Thyroid gland (tissue), 4 donors: Measurements from ENCODE around the gene BBC3. TPM values are rescaled to one million over a fixed set of nuclear protein-coding genes. Genes with fewer than 3 reads are reported as not detected.
A peak's percentile ranks its signal among the peaks of the same experiment; 100 is the strongest.

Source experiments
- DNase-seq, 2 donors: peaks; one replicate each; pipeline ENCODE4 v3.0.0-alpha.2; 2019
- H3K27ac ChIP-seq, 3 donors: fragments of 200-600 bp; sonication (generic); 1 replicate in 2 of 3; 2 replicates in 1 of 3; pipeline ENCODE4 v1.5.1; 2016 to 2019; ENCODE audit warnings: mild to moderate bottlenecking in 1 of 3, moderate library complexity in 1 of 3
- H3K27me3 ChIP-seq: fragments of 200-600 bp; sonication (generic); one replicate; pipeline ENCODE4 v1.5.1; 2019
- H3K36me3 ChIP-seq, 2 donors: fragments of 200-600 bp; sonication (generic); one replicate each; pipeline ENCODE4 v1.5.1; 2016 to 2019
- H3K4me1 ChIP-seq, 2 donors: fragments of 200-600 bp; sonication (generic); one replicate each; pipeline ENCODE4 v1.5.1; 2017 to 2019
- H3K4me3 ChIP-seq, 3 donors: fragments of 200-600 bp; sonication (generic); replicated peaks in 1 of 3; 1 replicate in 2 of 3; 2 replicates in 1 of 3; pipeline ENCODE4 v1.5.1; 2016; ENCODE audit warnings: mild to moderate bottlenecking in 1 of 3
- H3K9me3 ChIP-seq: fragments of 200-600 bp; sonication (generic); one replicate; pipeline ENCODE4 v1.5.1; 2017
- CTCF ChIP-seq, 6 experiments: fragments of 200-600 bp in 3 of 6; fragments of 450-650 bp in 3 of 6; sonication (generic) in 3 of 6; IDR thresholded peaks; one replicate each; pipeline ENCODE4 v1.5.1; 2016 to 2019; ENCODE audit warnings: antibody characterized with exemption in 6 of 6, mild to moderate bottlenecking in 2 of 6, inconsistent platforms in 1 of 6, moderate library complexity in 1 of 6
- POLR2A ChIP-seq, 2 donors: fragments of 450-650 bp; IDR thresholded peaks; one replicate each; pipeline ENCODE4 v1.6.1; 2017; ENCODE audit warnings: antibody characterized with exemption in 2 of 2, mild to moderate bottlenecking in 2 of 2, moderate library complexity in 1 of 2
- WGBS, 2 donors: methylation state at CpG; one replicate each; pipeline ENCODE4 v1.1.5; 2017; 5-methylcytosine and 5-hydroxymethylcytosine counted together
- intact Hi-C: fragments of 100-400 bp; cut with DNase I; formaldehyde crosslinking; loops from one replicate; pipeline ENCODE4 v1.15.1; 2023
- microRNA counts, 2 donors: library from miRNA; unstranded; fragments of <30 nt; microRNA quantifications; one replicate each; lab custom pipeline; 2016 to 2017
- microRNA-seq: library from miRNA; unstranded; fragments of <30 nt; microRNA quantifications from one replicate; pipeline ENCODE4, GENCODE V29; 2016
- small RNA-seq: library from RNA; depleted of rRNA; stranded (forward); fragments of <200 nt; gene quantifications from one replicate; pipeline ENCODE3, GENCODE V24; 2016
- total RNA-seq, 4 donors: library from RNA; depleted of rRNA; stranded (reverse); fragments of >200 nt; gene quantifications; one replicate each; pipeline ENCODE4 v1.2.3, GENCODE V29; 2016

Gene BBC3
- total RNA-seq, 4 donors from 2014 or later, result 2.4 to 7.7 (median 4.9) TPM

GRCh38 chr19:47179653-47180310 lies 51.2 kb downstream of the BBC3 start:
- intact Hi-C loops, result no loop called here

GRCh38 chr19:47176627-47177090 lies 54.3 kb downstream of the BBC3 start:
- TF ChIP-seq POLR2A (IDR thresholded peaks at IDR 0.05), result no peak
- peaks cover 32 to 45% of the 10 kb centered on the region in 2 donors for H3K4me1 ChIP-seq
- peak overlapping the region; percentile 50 to 76 (median 52) for H3K27ac ChIP-seq
- no peaks in the 10 kb centered on the region for H3K9me3 ChIP-seq
- WGBS, 2 donors, result 44 to 56% methylated on average over 5 of the region's 5 CpGs
- DNase-seq, result no peak
- no peaks in the 10 kb centered on the region for H3K27me3 ChIP-seq
- no peak overlapping the region for H3K4me3 ChIP-seq
- intact Hi-C loops, result no loop called here
- H3K36me3 ChIP-seq, result no peaks in the 10 kb centered on the region

More at GRCh38 chr19:47179653-47180310, 51.2 kb downstream of the BBC3 start:
- Histone ChIP-seq H3K9me3 (no peaks in the 10 kb centered on the region), H3K4me1 (peaks cover 19 to 33% of the 10 kb centered on the region in 2 donors), H3K27me3 (no peaks in the 10 kb centered on the region), H3K4me3 (no peak overlapping the region), H3K27ac (no peak overlapping the region), H3K36me3 (no peaks in the 10 kb centered on the region)
- TF ChIP-seq CTCF (IDR thresholded peaks at IDR 0.05), result no peak
- TF ChIP-seq POLR2A (IDR thresholded peaks at IDR 0.05), result no peak
- WGBS, 2 donors, result 89 to 90% methylated on average over 4 of the region's 4 CpGs
- no peak for DNase-seq

GRCh38 chr19:47176071-47176626 lies 54.9 kb downstream of the BBC3 start:
- intact Hi-C loops, result no loop called here
- H3K36me3 ChIP-seq, result no peaks in the 10 kb centered on the region
- peaks cover 34 to 45% of the 10 kb centered on the region in 2 donors for H3K4me1 ChIP-seq
- WGBS, 2 donors, result 76 to 81% methylated on average over 5 of the region's 5 CpGs
- H3K27me3 ChIP-seq, result no peaks in the 10 kb centered on the region
- H3K27ac ChIP-seq, result peak overlapping the region; percentile 50 to 76 (median 52)
- no peaks in the 10 kb centered on the region for H3K9me3 ChIP-seq
- no peak overlapping the region for H3K4me3 ChIP-seq
- no peak for DNase-seq
- TF ChIP-seq CTCF (IDR thresholded peaks at IDR 0.05), result no peak
- TF ChIP-seq POLR2A (IDR thresholded peaks at IDR 0.05), result no peak

GRCh38 chr19:47172666-47173455 lies 58.1 kb downstream of the BBC3 start:
- peak; percentile 66 to 70 for DNase-seq
- intact Hi-C loops, result no loop called here
- H3K27ac ChIP-seq, result peak overlapping the region; percentile 70 to 81 (median 75)
- H3K27me3 ChIP-seq, result no peaks in the 10 kb centered on the region
- 71 to 73% methylated on average over 19 of the region's 19 CpGs for WGBS, 2 donors
- peaks cover 0 to 6% of the 10 kb centered on the region in 2 donors for H3K36me3 ChIP-seq
- no peaks in the 10 kb centered on the region for H3K9me3 ChIP-seq
- TF ChIP-seq CTCF (IDR thresholded peaks at IDR 0.05) (no peak), POLR2A (IDR thresholded peaks at IDR 0.05) (no peak)
- H3K4me1 ChIP-seq, result peaks cover 51% of the 10 kb centered on the region in 2 donors
- no peak overlapping the region for H3K4me3 ChIP-seq

MicroRNAs within 50 kb of the gene (microRNA counts, 767-probe panel; counts per million panel counts)
- 0 counts per million in 2 donors for microRNA hsa-miR-3190-5p (lab: Ali Mortazavi, UCI)

Small RNA genes lying within 50 kb of the gene (microRNA-seq; reads per million reads assigned to microRNA genes)
- gene MIR3190 (not detected), gene MIR3191 (not detected)

Small RNA genes lying within 50 kb of the gene (small RNA-seq; reads per million reads assigned to genes)
- gene MIR3190, result not detected

Other genes with a start within 250 kb of the BBC3 start
- gene NPAS1, start 211.4 kb downstream of the BBC3 start, total RNA-seq, result under 1 TPM in 2 of 4 donors, not detected in 2; 0.56 to 0.71 TPM
- gene TMEM160, start 182.6 kb downstream of the BBC3 start, total RNA-seq, result 100 to 1,000 TPM in 1 of 4 donors, 10 to 100 TPM in 3; 45.1 to 100 (median 67.2) TPM
- 10 to 100 TPM; 19.1 to 36.7 (median 31.3) TPM for gene ZC3H4, start 117.4 kb downstream of the BBC3 start, total RNA-seq
- 100 to 1,000 TPM in 3 of 4 donors, 10 to 100 TPM in 1; 79.5 to 119 (median 103) TPM for gene SAE1, start 100.4 kb downstream of the BBC3 start, total RNA-seq
- 10 to 100 TPM; 16.1 to 21.9 (median 17.8) TPM for gene CCDC9, start 25.3 kb upstream of the BBC3 start, total RNA-seq
- gene INAFM1, start 43.7 kb upstream of the BBC3 start, total RNA-seq, result 10 to 100 TPM in 1 of 4 donors, 1 to 10 TPM in 3; 4.3 to 10.6 (median 8.2) TPM
- gene C5AR1, start 78.7 kb upstream of the BBC3 start, total RNA-seq, result 1 to 10 TPM; 1.2 to 3.5 (median 1.8) TPM
- 1 to 10 TPM in 2 of 4 donors, under 1 TPM in 2; 0.11 to 3.8 (median 2.0) TPM for gene C5AR2, start 101.0 kb upstream of the BBC3 start, total RNA-seq
- 10 to 100 TPM; 15.2 to 20.1 (median 17.3) TPM for gene DHX34, start 118.1 kb upstream of the BBC3 start, total RNA-seq
- 10 to 100 TPM in 1 of 4 donors, 1 to 10 TPM in 3; 3.6 to 15.3 (median 6.1) TPM for gene MEIS3, start 188.3 kb upstream of the BBC3 start, total RNA-seq
- under 1 TPM in 2 of 4 donors, not detected in 2; 0.29 to 0.59 TPM for gene SLC8A2, start 240.7 kb upstream of the BBC3 start, total RNA-seq